ENCODE measurements around the gene BEX2.

The BEX2 gene

DNA sequence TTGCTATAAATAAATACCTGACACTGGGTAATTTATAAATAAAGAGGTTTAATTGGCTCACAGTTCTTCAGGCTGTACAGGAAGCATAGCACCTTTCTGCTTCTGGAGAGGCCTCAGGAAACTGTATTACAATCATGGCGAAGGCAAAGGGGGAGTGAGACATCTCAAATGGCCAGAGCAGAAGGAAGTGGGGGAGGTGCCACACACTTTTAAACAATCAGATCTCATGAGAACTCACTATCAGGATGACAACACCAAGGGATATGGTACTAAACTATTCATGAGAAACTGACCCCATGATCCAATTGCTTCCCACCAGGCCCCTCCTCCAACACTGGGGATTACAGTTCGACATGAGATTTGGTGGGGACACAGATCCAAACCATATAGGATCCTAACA is 33.8 kb upstream of the BEX2 start:
- no peak for DNase-seq (ENCODE audit: extremely low read depth, low read depth)
- no peak overlapping the region for H3K4me3 ChIP-seq (replicated peaks; ENCODE audit: low read depth, low read length)
- TF ChIP-seq, protein P1, sequence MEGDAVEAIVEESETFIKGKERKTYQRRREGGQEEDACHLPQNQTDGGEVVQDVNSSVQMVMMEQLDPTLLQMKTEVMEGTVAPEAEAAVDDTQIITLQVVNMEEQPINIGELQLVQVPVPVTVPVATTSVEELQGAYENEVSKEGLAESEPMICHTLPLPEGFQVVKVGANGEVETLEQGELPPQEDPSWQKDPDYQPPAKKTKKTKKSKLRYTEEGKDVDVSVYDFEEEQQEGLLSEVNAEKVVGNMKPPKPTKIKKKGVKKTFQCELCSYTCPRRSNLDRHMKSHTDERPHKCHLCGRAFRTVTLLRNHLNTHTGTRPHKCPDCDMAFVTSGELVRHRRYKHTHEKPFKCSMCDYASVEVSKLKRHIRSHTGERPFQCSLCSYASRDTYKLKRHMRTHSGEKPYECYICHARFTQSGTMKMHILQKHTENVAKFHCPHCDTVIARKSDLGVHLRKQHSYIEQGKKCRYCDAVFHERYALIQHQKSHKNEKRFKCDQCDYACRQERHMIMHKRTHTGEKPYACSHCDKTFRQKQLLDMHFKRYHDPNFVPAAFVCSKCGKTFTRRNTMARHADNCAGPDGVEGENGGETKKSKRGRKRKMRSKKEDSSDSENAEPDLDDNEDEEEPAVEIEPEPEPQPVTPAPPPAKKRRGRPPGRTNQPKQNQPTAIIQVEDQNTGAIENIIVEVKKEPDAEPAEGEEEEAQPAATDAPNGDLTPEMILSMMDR (IDR thresholded peaks at IDR 0.05; ENCODE audit: low read depth, low read length, missing control alignments): no peak

DNA sequence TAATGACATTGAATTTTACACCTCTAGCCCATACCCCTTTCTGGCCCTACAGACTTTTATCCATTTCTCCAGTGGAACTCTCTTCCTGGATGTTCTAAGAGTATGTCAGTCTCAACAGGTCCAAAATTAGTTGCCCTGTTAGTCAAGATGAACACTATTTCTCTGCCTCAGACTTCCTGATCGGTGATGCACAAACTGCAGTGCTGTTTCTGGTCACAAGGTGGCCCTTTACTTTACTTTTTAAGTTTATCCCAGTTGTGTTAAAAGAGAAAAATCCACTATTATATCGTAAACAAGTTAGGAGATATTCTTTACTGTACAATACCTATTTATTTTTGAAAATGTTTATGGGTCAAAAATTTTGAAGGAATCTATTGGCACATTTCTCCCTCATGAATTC is 32.3 kb upstream of the BEX2 start:
- no peak overlapping the region for H3K4me3 ChIP-seq (replicated peaks; ENCODE audit: low read depth, low read length)
- TF ChIP-seq, protein P1 (IDR thresholded peaks at IDR 0.05; ENCODE audit: low read depth, low read length, missing control alignments): peak; percentile 61
- DNase-seq (ENCODE audit: extremely low read depth, low read depth): no peak

DNA sequence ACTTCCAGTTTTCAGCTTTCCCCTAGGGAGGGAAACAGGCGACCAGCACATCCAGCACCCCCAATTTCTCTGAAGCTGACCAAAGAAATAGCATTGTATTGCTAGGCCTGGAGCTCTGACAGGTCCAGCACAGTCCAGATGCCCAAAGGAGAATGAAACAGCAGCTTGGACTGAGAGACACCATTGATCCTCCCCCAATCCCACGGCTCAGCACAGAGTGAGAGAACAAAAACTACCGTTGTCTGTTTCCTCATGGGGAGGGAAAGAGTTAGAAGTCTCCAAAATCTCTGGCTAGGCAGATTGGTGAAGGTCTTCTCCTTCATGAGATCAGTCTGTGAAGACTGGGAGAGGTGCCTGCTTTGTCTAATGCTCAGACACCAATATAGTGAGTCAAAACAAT is 27.9 kb upstream of the BEX2 start:
- H3K4me3 ChIP-seq (replicated peaks; ENCODE audit: low read depth, low read length): no peak overlapping the region
- TF ChIP-seq, protein P1 (IDR thresholded peaks at IDR 0.05; ENCODE audit: low read depth, low read length, missing control alignments): no peak
- no peak for DNase-seq (ENCODE audit: extremely low read depth, low read depth)

DNA sequence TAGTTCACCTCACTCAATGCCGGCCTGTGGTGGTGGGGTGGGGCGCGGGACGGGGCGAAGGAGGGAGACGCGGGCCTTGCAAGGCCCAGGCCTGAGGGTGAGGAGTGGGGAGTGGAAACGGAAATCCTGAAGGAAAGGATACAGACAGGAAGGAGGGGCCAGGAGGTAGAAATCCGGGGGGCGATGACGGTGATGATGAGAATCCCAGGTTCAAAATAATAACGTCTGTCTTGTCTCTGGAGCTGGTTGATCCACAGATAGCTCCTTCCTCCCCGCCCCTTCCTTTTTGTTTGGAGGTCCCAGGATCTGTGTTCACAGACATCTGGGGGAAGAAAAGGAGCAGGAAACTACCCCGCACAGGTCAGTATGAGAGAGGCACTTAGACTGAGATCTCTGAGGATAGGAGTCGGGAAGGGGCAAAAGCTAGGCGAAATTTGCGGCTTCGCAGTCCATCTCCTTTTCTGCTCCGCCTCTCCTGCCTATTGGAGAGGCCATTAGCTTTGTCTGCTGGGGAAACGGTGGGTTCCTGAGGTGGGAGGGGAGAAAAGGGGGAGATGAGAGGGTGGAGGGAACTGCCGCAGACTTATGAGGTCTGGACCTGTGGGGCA is 20.0 kb upstream of the BEX2 start:
- DNase-seq (ENCODE audit: extremely low read depth, low read depth): no peak
- TF ChIP-seq, protein P1 (IDR thresholded peaks at IDR 0.05; ENCODE audit: low read depth, low read length, missing control alignments): no peak

DNA sequence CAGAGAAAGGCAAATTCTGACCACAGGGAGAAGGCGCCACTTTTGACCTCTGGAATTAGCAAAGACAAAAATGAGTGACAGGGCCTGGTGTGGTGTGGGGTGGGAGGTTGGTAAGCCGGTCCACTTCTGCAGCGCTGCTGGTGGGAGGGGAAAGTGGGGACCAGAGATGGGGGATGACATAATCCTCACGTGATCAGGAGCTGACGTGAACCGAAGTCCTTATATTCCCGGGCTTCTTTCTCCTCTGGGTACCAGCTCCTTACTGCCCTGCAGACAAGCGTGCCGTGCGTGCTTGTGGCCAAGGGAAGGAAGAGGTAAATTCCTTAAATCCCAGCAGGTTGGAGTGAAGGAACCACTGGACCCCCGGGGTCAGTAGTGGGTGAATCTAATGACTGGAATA is 19.2 kb upstream of the BEX2 start, which contains the start of gene TCEAL7:
Gene TCEAL7, plus strand, starts transcription at position 249 of the 400 bp plus-strand sequence. CDS start 1,165 bp downstream, outside the sequence.
- DNase-seq (ENCODE audit: extremely low read depth, low read depth): no peak
- H3K4me3 ChIP-seq (replicated peaks; ENCODE audit: low read depth, low read length): peak within 1 kb of the TSS; percentile 31

More for the DNA sequence above, 20.0 kb upstream of the BEX2 start:
- peak overlapping the region; percentile 31 for H3K4me3 ChIP-seq (replicated peaks; ENCODE audit: low read depth, low read length)

DNA sequence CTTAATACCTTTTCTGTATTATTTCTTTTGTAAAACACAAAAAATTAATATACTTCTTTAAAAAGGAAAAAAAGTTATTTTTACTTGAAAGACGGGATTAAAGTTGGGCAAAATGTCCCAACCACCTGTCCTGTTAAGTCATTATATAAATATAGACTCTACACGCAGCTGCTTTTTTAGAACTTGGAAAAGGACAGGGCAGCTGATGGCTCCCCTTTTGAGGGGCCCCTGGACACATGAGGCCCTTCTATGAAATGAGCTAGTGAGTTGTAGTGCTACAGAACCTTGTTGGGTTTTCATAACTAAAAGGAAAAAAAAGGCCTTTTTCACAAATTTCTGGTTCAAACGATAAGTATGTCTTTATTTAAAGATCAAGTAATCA is 600 bp upstream of the BEX2 start:
- TF ChIP-seq, protein P1 (IDR thresholded peaks at IDR 0.05; ENCODE audit: low read depth, low read length, missing control alignments): no peak
- no peak overlapping the region for H3K4me3 ChIP-seq (replicated peaks; ENCODE audit: low read depth, low read length)
- no peak for DNase-seq (ENCODE audit: extremely low read depth, low read depth)

More for the DNA sequence above, 19.2 kb upstream of the BEX2 start, which contains the start of gene TCEAL7:
- TF ChIP-seq, protein P1 (IDR thresholded peaks at IDR 0.05; ENCODE audit: low read depth, low read length, missing control alignments): no peak

All from HFF-Myc (cell line).